GM12801 (cell line): ENCODE results near the gene NMT1.

Source experiments
- CTCF ChIP-seq: IDR thresholded peaks from one replicate; pipeline ENCODE4 v1.5.1; 2011; ENCODE audit warnings: control low read depth; ENCODE audit not compliant: insufficient read length; ENCODE audit errors: extremely low read depth

NMT1 gene

GRCh38 chr17:45146166-45146565, 85.0 kb downstream of the NMT1 start:
- TF ChIP-seq CTCF, result no peak

- TF ChIP-seq CTCF, result no peak
Measured at GRCh38 chr17:45146592-45146889, 85.4 kb downstream of the NMT1 start.

- TF ChIP-seq CTCF, result no peak
Measured at GRCh38 chr17:45146890-45147580, 85.9 kb downstream of the NMT1 start.

GRCh38 chr17:45147581-45148182, 86.6 kb downstream of the NMT1 start:
- no peak for TF ChIP-seq CTCF

GRCh38 chr17:45148183-45149036, 87.3 kb downstream of the NMT1 start, which contains the start of gene HEXIM1:
Gene HEXIM1, plus strand, starts transcription at chr17:45148475. Its CDS starts 716 bp downstream, at chr17:45149191.
- TF ChIP-seq CTCF, result no peak

- TF ChIP-seq CTCF, result no peak
Measured at GRCh38 chr17:45149037-45149668, 88.0 kb downstream of the NMT1 start.
